Right ventricle myocardium superior (tissue), 1 donor: ENCODE measurements around the gene E2F8. TPM values are rescaled to one million over a fixed set of nuclear protein-coding genes. Genes with fewer than 3 reads are reported as not detected.

Experiments used
- ATAC-seq: fragments of 200-7000 bp; cut with Tn5 transposase; one replicate; pipeline ENCODE4 v1.9.1; 2020; ENCODE audit warnings: mild to moderate bottlenecking; ENCODE audit not compliant: poor library complexity
- DNase-seq: peaks from one replicate; pipeline ENCODE4 v3.0.0-alpha.2; 2020
- intact Hi-C: fragments of 100-400 bp; cut with DNase I; formaldehyde crosslinking; loops from one replicate; pipeline ENCODE4 v1.11.2; 2022
- total RNA-seq: library from RNA; stranded (reverse); fragmentation: NEBNext Ultra II Directional; extraction: Animal tissue kit (Norgen Biotek cat#: 25700); gene quantifications from one replicate; pipeline ENCODE4 v1.2.1, GENCODE V29; 2021
- donor health status: DM: no; HTN: yes; CAD: no; lungs with severe emphysema.

The E2F8 gene
- total RNA-seq, 1 donor from 2014 or later = 2.0 TPM

GRCh38 chr11:19232910-19233503, 7.7 kb downstream of the E2F8 start:
- DNase-seq (no peak), ATAC-seq (no peak)
- intact Hi-C loops = no loop called here

- ATAC-seq (no peak), DNase-seq (no peak)
- intact Hi-C loops = no loop called here
Measured at GRCh38 chr11:19229671-19230070, 11.1 kb downstream of the E2F8 start.

- ATAC-seq = no peak
- intact Hi-C loops = no loop called here
- DNase-seq = no peak
Measured at GRCh38 chr11:19228968-19229367, 11.8 kb downstream of the E2F8 start.

GRCh38 chr11:19226378-19227195, 14.2 kb downstream of the E2F8 start:
- intact Hi-C loops = no loop called here
- no peak for ATAC-seq
- no peak for DNase-seq

- DNase-seq (no peak), ATAC-seq (no peak)
- intact Hi-C loops = no loop called here
Measured at GRCh38 chr11:19225581-19225980, 15.2 kb downstream of the E2F8 start.

GRCh38 chr11:19225123-19225522, 15.6 kb downstream of the E2F8 start:
- ATAC-seq = peak; percentile 65
- intact Hi-C loops = no loop called here
- DNase-seq = no peak

- intact Hi-C loops = no loop called here
- DNase-seq (no peak), ATAC-seq (peak; percentile 38)
Measured at GRCh38 chr11:19220903-19221724, 19.6 kb downstream of the E2F8 start.

GRCh38 chr11:19218786-19219460, 21.8 kb downstream of the E2F8 start:
- intact Hi-C loops = no loop called here
- ATAC-seq (peak; percentile 78), DNase-seq (peak; percentile 57)

- peak; percentile 66 for ATAC-seq
- intact Hi-C loops = no loop called here
- DNase-seq = no peak
Measured at GRCh38 chr11:19218216-19218615, 22.5 kb downstream of the E2F8 start.

- DNase-seq (no peak), ATAC-seq (no peak)
- intact Hi-C loops = no loop called here
Measured at GRCh38 chr11:19216709-19217374, 23.9 kb downstream of the E2F8 start.

GRCh38 chr11:19216021-19216420, 24.7 kb downstream of the E2F8 start:
- intact Hi-C loops = no loop called here
- ATAC-seq = no peak
- no peak for DNase-seq

- peak; percentile 91 for ATAC-seq
- DNase-seq = no peak
- intact Hi-C loops = no loop called here
Measured at GRCh38 chr11:19209617-19210370, 31.0 kb downstream of the E2F8 start.

GRCh38 chr11:19208959-19209546, 31.7 kb downstream of the E2F8 start:
- no peak for DNase-seq
- peak; percentile 69 for ATAC-seq
- intact Hi-C loops = no loop called here

- DNase-seq (no peak), ATAC-seq (no peak)
- intact Hi-C loops = no loop called here
Measured at GRCh38 chr11:19208181-19208580, 32.6 kb downstream of the E2F8 start.

GRCh38 chr11:19204836-19205235, 35.9 kb downstream of the E2F8 start:
- ATAC-seq = no peak
- intact Hi-C loops = loop anchor here (5.0 kb wide), 1 partner anchor 37 kb away; the partner anchor contains the start of gene E2F8
- DNase-seq = no peak

- intact Hi-C loops = loop anchor here (5.0 kb wide), 1 partner anchor 40 kb away; the partner anchor contains the start of gene E2F8
- peak; percentile 90 for ATAC-seq
- peak; percentile 69 for DNase-seq
Measured at GRCh38 chr11:19201737-19202605, 38.8 kb downstream of the E2F8 start, which contains the start of gene CSRP3. TSS of gene CSRP3 (minus strand) at chr11:19201983. CDS start at chr11:19192448, 9,535 bp downstream.
